Stimulated activated effector memory CD8-positive, alpha-beta T cell treated with anti-CD3 and anti-CD28 coated beads, Interleukin-12 subunit alpha, Interleukin-12 subunit beta, amount 100 ng/mL, for 72 hours (primary cell): ENCODE measurements around the gene PBX2.

ENCODE experiments used
- ATAC-seq: fragments of 150-1000 bp; cut with Tn5 transposase; 2 replicates; pipeline ENCODE4 v1.10.0; 2021
- DNase-seq, 2 donors: peaks; one replicate each; pipeline ENCODE4 v3.0.0; 2021 to 2022; ENCODE audit warnings: low spot score in 2 of 2
- H3K27ac Mint-ChIP-seq: one replicate; pipeline ENCODE4 v1.8.0; 2022; ENCODE audit warnings: mild to moderate bottlenecking, mixed read lengths
- H3K36me3 Mint-ChIP-seq: one replicate; pipeline ENCODE4 v1.8.0; 2022; ENCODE audit warnings: mild to moderate bottlenecking, mixed read lengths
- H3K4me1 Mint-ChIP-seq: one replicate; pipeline ENCODE4 v1.8.0; 2022; ENCODE audit warnings: mixed read lengths
- H3K4me3 Mint-ChIP-seq: one replicate; pipeline ENCODE4 v1.8.0; 2022; ENCODE audit warnings: mild to moderate bottlenecking, mixed read lengths
- H3K9me3 Mint-ChIP-seq: one replicate; pipeline ENCODE4 v1.8.0; 2022; ENCODE audit warnings: mixed read lengths

The PBX2 gene, protein sequence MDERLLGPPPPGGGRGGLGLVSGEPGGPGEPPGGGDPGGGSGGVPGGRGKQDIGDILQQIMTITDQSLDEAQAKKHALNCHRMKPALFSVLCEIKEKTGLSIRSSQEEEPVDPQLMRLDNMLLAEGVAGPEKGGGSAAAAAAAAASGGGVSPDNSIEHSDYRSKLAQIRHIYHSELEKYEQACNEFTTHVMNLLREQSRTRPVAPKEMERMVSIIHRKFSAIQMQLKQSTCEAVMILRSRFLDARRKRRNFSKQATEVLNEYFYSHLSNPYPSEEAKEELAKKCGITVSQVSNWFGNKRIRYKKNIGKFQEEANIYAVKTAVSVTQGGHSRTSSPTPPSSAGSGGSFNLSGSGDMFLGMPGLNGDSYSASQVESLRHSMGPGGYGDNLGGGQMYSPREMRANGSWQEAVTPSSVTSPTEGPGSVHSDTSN

DNA sequence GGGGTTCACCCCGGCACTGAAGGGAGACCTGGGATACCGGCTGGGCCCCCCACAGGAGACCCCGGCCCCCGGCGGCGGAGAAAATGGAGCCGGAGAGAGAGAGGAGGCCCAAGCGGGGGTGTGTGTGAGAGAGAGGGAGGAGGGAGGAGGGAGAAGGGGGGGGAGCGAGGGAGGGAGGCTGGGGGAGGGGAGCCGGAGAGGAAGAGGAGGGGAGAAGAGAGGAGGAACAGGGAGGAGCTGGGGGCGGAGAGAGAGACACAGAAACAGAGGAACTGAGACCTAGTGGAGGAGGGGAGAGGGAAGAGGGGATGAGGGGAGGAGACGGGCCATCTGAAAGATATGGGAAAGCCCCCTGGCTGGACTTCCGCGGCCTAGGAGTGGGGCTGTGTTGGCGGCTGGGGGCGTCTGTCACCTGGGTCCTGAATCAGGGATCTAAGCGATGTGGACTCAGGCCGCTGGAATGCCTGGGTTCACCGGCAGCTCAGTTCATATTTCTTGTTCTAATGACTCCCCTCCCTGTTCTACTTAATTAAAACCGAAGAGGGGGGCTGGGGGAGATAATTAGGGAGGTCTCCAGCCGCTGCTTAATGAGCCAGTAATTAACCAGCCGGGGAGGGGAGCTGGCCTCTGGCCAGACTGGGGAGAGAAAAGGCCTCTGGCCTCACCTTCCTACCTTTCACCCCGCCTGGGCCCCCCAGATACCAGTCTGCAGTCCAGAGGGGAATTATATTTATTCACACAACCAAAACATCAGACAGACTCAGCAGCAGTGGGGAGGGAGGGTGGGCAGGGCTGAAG, at the start of gene PBX2:
TSS of gene PBX2 (minus strand) at position 149 of the 798 bp plus-strand sequence. CDS start 287 bp downstream, outside the sequence.
- H3K4me3 Mint-ChIP-seq = peak within 1 kb of the TSS; percentile 99
- no peaks in the 10 kb centered on the region for H3K9me3 Mint-ChIP-seq
- H3K4me1 Mint-ChIP-seq = peaks cover 86% of the 10 kb centered on the region
- DNase-seq (peak; percentile 47 to 87), ATAC-seq (peak; percentile 60)
- peaks cover 72% of the 10 kb centered on the region for H3K36me3 Mint-ChIP-seq
- H3K27ac Mint-ChIP-seq = peak within 1 kb of the TSS; percentile 99

DNA sequence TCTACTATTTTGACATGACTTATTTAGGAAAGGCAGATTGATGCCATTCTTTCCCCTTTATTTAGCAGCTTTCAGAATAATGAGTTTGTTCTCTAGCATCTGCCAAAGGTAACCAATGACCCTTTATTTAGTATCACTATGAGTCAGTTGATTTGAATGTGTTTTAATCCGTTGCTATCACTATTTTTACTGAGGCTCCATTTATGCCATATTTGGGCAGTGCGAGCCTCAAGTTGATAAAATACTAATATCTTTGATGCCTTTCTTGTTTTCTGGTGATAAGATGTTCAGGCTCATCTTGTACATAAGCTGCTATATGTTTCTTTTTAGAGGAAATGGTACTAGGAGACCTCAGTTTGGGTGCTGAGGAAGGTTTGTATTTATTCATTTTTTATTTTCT, 49.5 kb upstream of the PBX2 start:
- Mint-ChIP-seq H3K4me3 (no peak overlapping the region), H3K4me1 (peaks cover 13% of the 10 kb centered on the region), H3K36me3 (no peaks in the 10 kb centered on the region), H3K27ac (no peak overlapping the region), H3K9me3 (no peaks in the 10 kb centered on the region)
- DNase-seq (no peak), ATAC-seq (no peak)

- Mint-ChIP-seq H3K27ac (peak overlapping the region; percentile 32), H3K36me3 (no peaks in the 10 kb centered on the region)
- no peak for DNase-seq
Measured at GRCh38 chr6:32234934-32235333, 44.9 kb upstream of the PBX2 start.

GRCh38 chr6:32226434-32226833, 36.4 kb upstream of the PBX2 start:
- no peak overlapping the region for H3K4me3 Mint-ChIP-seq
- ATAC-seq = no peak
- no peaks in the 10 kb centered on the region for H3K36me3 Mint-ChIP-seq
- H3K27ac Mint-ChIP-seq = no peak overlapping the region
- peaks cover 7% of the 10 kb centered on the region for H3K4me1 Mint-ChIP-seq
- H3K9me3 Mint-ChIP-seq = no peaks in the 10 kb centered on the region
- DNase-seq = no peak

More at GRCh38 chr6:32234934-32235333, 44.9 kb upstream of the PBX2 start:
- H3K4me3 Mint-ChIP-seq = no peak overlapping the region
- H3K4me1 Mint-ChIP-seq = no peaks in the 10 kb centered on the region
- no peaks in the 10 kb centered on the region for H3K9me3 Mint-ChIP-seq
- no peak for ATAC-seq

- ATAC-seq (no peak), DNase-seq (no peak)
- H3K4me3 Mint-ChIP-seq = no peak overlapping the region
- H3K4me1 Mint-ChIP-seq = peaks cover 7% of the 10 kb centered on the region
- no peaks in the 10 kb centered on the region for H3K9me3 Mint-ChIP-seq
- H3K27ac Mint-ChIP-seq = no peak overlapping the region
- no peaks in the 10 kb centered on the region for H3K36me3 Mint-ChIP-seq
Measured at GRCh38 chr6:32224696-32225095, 34.7 kb upstream of the PBX2 start.

GRCh38 chr6:32223258-32224235, 33.5 kb upstream of the PBX2 start, which contains the start of gene NOTCH4:
NOTCH4 (minus strand) TSS chr6:32224067; CDS start chr6:32223928, 139 bp downstream.
- no peak within 1 kb of the TSS for H3K4me3 Mint-ChIP-seq
- no peaks in the 10 kb centered on the region for H3K36me3 Mint-ChIP-seq
- DNase-seq = no peak
- peaks cover 7% of the 10 kb centered on the region for H3K4me1 Mint-ChIP-seq
- ATAC-seq = no peak
- no peaks in the 10 kb centered on the region for H3K9me3 Mint-ChIP-seq
- H3K27ac Mint-ChIP-seq = peak within 1 kb of the TSS; percentile 82

- no peaks in the 10 kb centered on the region for H3K36me3 Mint-ChIP-seq
- no peak overlapping the region for H3K4me3 Mint-ChIP-seq
- H3K9me3 Mint-ChIP-seq = no peaks in the 10 kb centered on the region
- H3K4me1 Mint-ChIP-seq = peaks cover 7% of the 10 kb centered on the region
- no peak overlapping the region for H3K27ac Mint-ChIP-seq
- no peak for DNase-seq
- no peak for ATAC-seq
Measured at GRCh38 chr6:32222333-32223230, 32.6 kb upstream of the PBX2 start.

- Mint-ChIP-seq H3K36me3 (no peaks in the 10 kb centered on the region), H3K4me3 (no peak overlapping the region), H3K4me1 (peaks cover 7% of the 10 kb centered on the region), H3K27ac (peak overlapping the region; percentile 58), H3K9me3 (no peaks in the 10 kb centered on the region)
- ATAC-seq = no peak
- DNase-seq = no peak
Measured at GRCh38 chr6:32220021-32220420, 30.0 kb upstream of the PBX2 start.

DNA sequence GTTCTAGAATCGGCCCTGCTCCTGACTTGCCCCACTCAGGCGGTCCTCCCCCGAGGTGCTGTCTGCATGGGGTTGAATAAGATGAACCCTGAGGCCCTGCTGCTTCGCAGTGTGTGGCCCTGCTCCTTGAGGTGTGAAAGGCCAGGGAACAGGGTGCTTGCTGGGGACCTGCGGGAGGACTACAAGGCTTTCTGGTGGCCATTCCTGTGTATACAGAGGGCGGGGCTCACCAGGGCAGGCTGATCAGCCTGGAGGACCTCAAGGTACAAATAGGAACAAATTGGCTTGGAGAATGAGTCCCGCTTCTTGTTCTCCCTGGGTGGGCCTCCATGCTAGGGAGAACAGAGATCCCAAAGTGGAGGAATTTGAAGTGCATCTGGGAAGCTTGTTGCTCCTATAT, 28.2 kb upstream of the PBX2 start:
- H3K4me3 Mint-ChIP-seq = no peak overlapping the region
- no peak for ATAC-seq
- H3K36me3 Mint-ChIP-seq = no peaks in the 10 kb centered on the region
- no peak overlapping the region for H3K27ac Mint-ChIP-seq
- DNase-seq = no peak
- H3K4me1 Mint-ChIP-seq = no peaks in the 10 kb centered on the region
- no peaks in the 10 kb centered on the region for H3K9me3 Mint-ChIP-seq

DNA sequence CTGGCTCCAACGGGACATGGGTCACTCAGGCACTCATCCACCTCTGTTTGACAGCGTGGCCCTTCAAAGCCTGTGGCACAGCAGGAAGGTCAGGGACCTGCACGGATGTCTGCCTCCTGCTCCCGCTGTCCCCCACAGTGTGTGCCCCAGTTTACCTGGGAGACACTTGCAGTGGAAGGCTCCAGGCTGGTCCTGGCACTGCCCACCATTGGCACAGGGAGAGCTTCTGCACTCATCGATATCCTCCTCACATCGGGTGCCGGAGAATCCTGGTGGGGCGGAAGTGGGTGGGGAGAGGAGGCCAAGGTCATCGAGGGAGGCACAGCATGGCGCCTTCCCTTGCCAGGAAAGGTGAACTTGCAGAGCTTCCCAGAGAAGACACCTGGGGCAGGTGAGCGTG, 27.0 kb upstream of the PBX2 start:
- H3K27ac Mint-ChIP-seq = no peak overlapping the region
- DNase-seq (no peak), ATAC-seq (no peak)
- no peaks in the 10 kb centered on the region for H3K4me1 Mint-ChIP-seq
- no peak overlapping the region for H3K4me3 Mint-ChIP-seq
- no peaks in the 10 kb centered on the region for H3K9me3 Mint-ChIP-seq
- no peaks in the 10 kb centered on the region for H3K36me3 Mint-ChIP-seq

- no peaks in the 10 kb centered on the region for H3K9me3 Mint-ChIP-seq
- H3K36me3 Mint-ChIP-seq = no peaks in the 10 kb centered on the region
- H3K27ac Mint-ChIP-seq = no peak overlapping the region
- no peak for ATAC-seq
- DNase-seq = no peak
- H3K4me1 Mint-ChIP-seq = no peaks in the 10 kb centered on the region
- H3K4me3 Mint-ChIP-seq = no peak overlapping the region
Measured at GRCh38 chr6:32216285-32216684, 26.3 kb upstream of the PBX2 start.

GRCh38 chr6:32215617-32216016, 25.6 kb upstream of the PBX2 start:
- no peaks in the 10 kb centered on the region for H3K9me3 Mint-ChIP-seq
- DNase-seq (no peak), ATAC-seq (no peak)
- no peaks in the 10 kb centered on the region for H3K36me3 Mint-ChIP-seq
- no peak overlapping the region for H3K27ac Mint-ChIP-seq
- H3K4me1 Mint-ChIP-seq = no peaks in the 10 kb centered on the region
- H3K4me3 Mint-ChIP-seq = no peak overlapping the region

DNA sequence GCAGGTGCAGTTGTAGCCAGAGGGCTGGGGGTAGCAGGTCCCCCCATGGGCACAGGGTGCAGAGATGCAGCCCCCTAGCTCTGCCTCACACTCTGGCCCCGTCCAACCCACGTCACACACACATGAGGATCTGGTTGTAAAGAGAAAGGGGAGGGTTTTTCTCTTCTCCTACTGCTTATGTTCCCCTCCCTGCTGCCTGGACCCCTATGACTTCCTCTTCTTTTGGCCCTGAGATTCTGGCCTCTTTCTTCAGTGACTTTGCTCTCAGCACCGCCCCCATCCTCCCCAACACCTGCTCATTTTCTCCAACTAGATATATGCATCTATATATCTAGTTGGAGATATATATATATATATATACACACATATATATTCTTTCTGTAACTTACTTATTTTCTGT, 24.1 kb upstream of the PBX2 start:
- Mint-ChIP-seq H3K36me3 (no peaks in the 10 kb centered on the region), H3K4me3 (no peak overlapping the region), H3K9me3 (no peaks in the 10 kb centered on the region), H3K4me1 (no peaks in the 10 kb centered on the region), H3K27ac (no peak overlapping the region)
- DNase-seq (no peak), ATAC-seq (no peak)

- no peaks in the 10 kb centered on the region for H3K4me1 Mint-ChIP-seq
- H3K27ac Mint-ChIP-seq = no peak overlapping the region
- no peak for ATAC-seq
Measured at GRCh38 chr6:32213649-32214048, 23.6 kb upstream of the PBX2 start.

More at GRCh38 chr6:32213649-32214048, 23.6 kb upstream of the PBX2 start:
- Mint-ChIP-seq H3K36me3 (no peaks in the 10 kb centered on the region), H3K9me3 (no peaks in the 10 kb centered on the region), H3K4me3 (no peak overlapping the region)
- DNase-seq = no peak
